Adipocyte (in vitro differentiated cells): ENCODE data around the gene TPT1.
A peak's percentile ranks its signal among the peaks of the same experiment; 100 is the strongest.

Source experiments
- DNase-seq: peaks from one replicate; pipeline ENCODE4 v3.0.0-alpha.2; 2015; ENCODE audit warnings: low read depth
- H3K27me3 ChIP-seq: replicated peaks from 2 replicates; pipeline ENCODE4 v1.7.0; 2013; ENCODE audit warnings: mild to moderate bottlenecking, low read length, moderate library complexity; ENCODE audit not compliant: control insufficient read depth, insufficient read depth
- H3K36me3 ChIP-seq: 2 replicates; pipeline ENCODE4 v1.7.0; 2013; ENCODE audit warnings: low read length, mild to moderate bottlenecking, moderate library complexity; ENCODE audit not compliant: control insufficient read depth, insufficient read depth, severe bottlenecking
- H3K4me1 ChIP-seq: 2 replicates; pipeline ENCODE4 v1.7.0; 2013; ENCODE audit warnings: mild to moderate bottlenecking, low read length, moderate library complexity; ENCODE audit not compliant: control insufficient read depth, insufficient read depth
- H3K4me3 ChIP-seq: 2 replicates; pipeline ENCODE4 v1.7.0; 2013; ENCODE audit warnings: mild to moderate bottlenecking, low read length, moderate library complexity
- H3K9ac ChIP-seq: 2 replicates; pipeline ENCODE4 v1.7.0; 2013; ENCODE audit warnings: mild to moderate bottlenecking, low read length, moderate library complexity
- H3K9me3 ChIP-seq: 2 replicates; pipeline ENCODE4 v1.7.0; 2013; ENCODE audit warnings: mild to moderate bottlenecking, low read length, moderate library complexity; ENCODE audit not compliant: control insufficient read depth

The TPT1 gene

GRCh38 chr13:45333251-45333976, 7.6 kb downstream of the TPT1 start:
- H3K4me3 ChIP-seq, result no peak overlapping the region
- peaks cover 41% of the 10 kb centered on the region for H3K36me3 ChIP-seq
- H3K9ac ChIP-seq, result no peak overlapping the region
- no peaks in the 10 kb centered on the region for H3K27me3 ChIP-seq
- DNase-seq, result no peak
- H3K4me1 ChIP-seq, result peaks cover 93% of the 10 kb centered on the region
- no peaks in the 10 kb centered on the region for H3K9me3 ChIP-seq

GRCh38 chr13:45332831-45333219, 8.2 kb downstream of the TPT1 start:
- no peak for DNase-seq
- H3K9ac ChIP-seq, result no peak overlapping the region
- no peaks in the 10 kb centered on the region for H3K9me3 ChIP-seq
- peaks cover 88% of the 10 kb centered on the region for H3K4me1 ChIP-seq
- H3K27me3 ChIP-seq, result no peaks in the 10 kb centered on the region
- H3K36me3 ChIP-seq, result peaks cover 35% of the 10 kb centered on the region
- H3K4me3 ChIP-seq, result no peak overlapping the region

- Histone ChIP-seq H3K4me1 (peaks cover 82% of the 10 kb centered on the region), H3K27me3 (no peaks in the 10 kb centered on the region), H3K9ac (no peak overlapping the region), H3K4me3 (no peak overlapping the region), H3K9me3 (no peaks in the 10 kb centered on the region), H3K36me3 (peaks cover 29% of the 10 kb centered on the region)
- peak; percentile 92 for DNase-seq
Observed at GRCh38 chr13:45332036-45332830, 8.8 kb downstream of the TPT1 start.

GRCh38 chr13:45331692-45332035, 9.3 kb downstream of the TPT1 start:
- no peaks in the 10 kb centered on the region for H3K9me3 ChIP-seq
- no peaks in the 10 kb centered on the region for H3K27me3 ChIP-seq
- H3K4me3 ChIP-seq, result no peak overlapping the region
- peaks cover 23% of the 10 kb centered on the region for H3K36me3 ChIP-seq
- peaks cover 78% of the 10 kb centered on the region for H3K4me1 ChIP-seq
- H3K9ac ChIP-seq, result no peak overlapping the region
- no peak for DNase-seq

GRCh38 chr13:45331123-45331619, 9.8 kb downstream of the TPT1 start:
- no peaks in the 10 kb centered on the region for H3K9me3 ChIP-seq
- no peak overlapping the region for H3K4me3 ChIP-seq

GRCh38 chr13:45328661-45329111, 12.3 kb downstream of the TPT1 start:
- Histone ChIP-seq H3K27me3 (no peaks in the 10 kb centered on the region), H3K36me3 (no peaks in the 10 kb centered on the region), H3K4me1 (peaks cover 66% of the 10 kb centered on the region), H3K9ac (no peak overlapping the region), H3K9me3 (no peaks in the 10 kb centered on the region), H3K4me3 (no peak overlapping the region)
- DNase-seq, result peak; percentile 85

More at GRCh38 chr13:45331123-45331619, 9.8 kb downstream of the TPT1 start:
- H3K4me1 ChIP-seq, result peaks cover 77% of the 10 kb centered on the region
- no peak overlapping the region for H3K9ac ChIP-seq
- DNase-seq, result no peak
- H3K27me3 ChIP-seq, result no peaks in the 10 kb centered on the region
- peaks cover 18% of the 10 kb centered on the region for H3K36me3 ChIP-seq

GRCh38 chr13:45327253-45327955, 13.6 kb downstream of the TPT1 start:
- H3K9me3 ChIP-seq, result no peaks in the 10 kb centered on the region
- H3K27me3 ChIP-seq, result no peaks in the 10 kb centered on the region
- no peaks in the 10 kb centered on the region for H3K36me3 ChIP-seq
- no peak overlapping the region for H3K4me3 ChIP-seq
- no peak for DNase-seq
- H3K4me1 ChIP-seq, result peaks cover 54% of the 10 kb centered on the region
- no peak overlapping the region for H3K9ac ChIP-seq

GRCh38 chr13:45325806-45326205, 15.2 kb downstream of the TPT1 start:
- H3K9me3 ChIP-seq, result no peaks in the 10 kb centered on the region
- DNase-seq, result peak; percentile 83
- H3K36me3 ChIP-seq, result no peaks in the 10 kb centered on the region
- H3K4me3 ChIP-seq, result no peak overlapping the region
- peak overlapping the region; percentile 7 for H3K9ac ChIP-seq
- H3K4me1 ChIP-seq, result peaks cover 39% of the 10 kb centered on the region
- no peaks in the 10 kb centered on the region for H3K27me3 ChIP-seq

GRCh38 chr13:45320876-45321629, 19.9 kb downstream of the TPT1 start:
- Histone ChIP-seq H3K9me3 (no peaks in the 10 kb centered on the region), H3K4me1 (peaks cover 19% of the 10 kb centered on the region), H3K9ac (no peak overlapping the region), H3K4me3 (no peak overlapping the region), H3K36me3 (no peaks in the 10 kb centered on the region), H3K27me3 (no peaks in the 10 kb centered on the region)
- no peak for DNase-seq

- Histone ChIP-seq H3K27me3 (no peaks in the 10 kb centered on the region), H3K4me1 (peaks cover 6% of the 10 kb centered on the region), H3K4me3 (no peak overlapping the region), H3K36me3 (no peaks in the 10 kb centered on the region), H3K9me3 (no peaks in the 10 kb centered on the region), H3K9ac (no peak overlapping the region)
- DNase-seq, result no peak
Observed at GRCh38 chr13:45316996-45317395, 24.0 kb downstream of the TPT1 start.
